OCI-LY7 (cell line): Measurements from ENCODE around the gene ACADSB. TPM values are rescaled to one million over a fixed set of nuclear protein-coding genes. Genes with fewer than 3 reads are reported as not detected.

ENCODE experiments used
- BruUV-seq: library from RNA; stranded (reverse); fragments of 400-500 nt; replicated peaks from 2 replicates; lab custom pipeline; 2021; lab: Mats Ljungman, UMichigan
- CTCF ChIA-PET: fragments of 300-600 bp; sonication (Branson Sonifier 250); formaldehyde crosslinking; loops from one replicate; lab custom pipeline; 2022; ENCODE audit warnings: antibody characterized with exemption; ENCODE audit not compliant: unreplicated experiment; lab: Charles Lee
- POLR2A ChIA-PET: fragments of 300-600 bp; sonication (Branson Sonifier 250); formaldehyde crosslinking; loops from one replicate; lab custom pipeline; 2022; ENCODE audit warnings: antibody characterized with exemption; lab: Charles Lee
- DNase-seq: peaks from one replicate; pipeline ENCODE4 v3.0.0-alpha.2; 2015; ENCODE audit warnings: low spot score
- H2AFZ ChIP-seq: fragments of 200-600 bp; sonication (generic), shearing (Covaris generic); 2 replicates; pipeline ENCODE4 v1.6.1; 2014; ENCODE audit warnings: mild to moderate bottlenecking, antibody characterized with exemption, low read length, moderate library complexity
- H3K27ac ChIP-seq: fragments of 200-600 bp; sonication (generic); 2 replicates; pipeline ENCODE4 v1.5.1; 2014; ENCODE audit warnings: mixed run types, low read depth, mild to moderate bottlenecking, moderate library complexity, low read length, inconsistent platforms; ENCODE audit not compliant: poor library complexity, severe bottlenecking
- H3K36me3 ChIP-seq: fragments of 200-600 bp; sonication (generic); 2 replicates; pipeline ENCODE4 v1.6.1; 2014; ENCODE audit warnings: mild to moderate bottlenecking, antibody characterized with exemption, low read length, moderate library complexity, mixed read lengths; ENCODE audit not compliant: insufficient read depth
- H3K4me1 ChIP-seq: fragments of 200-600 bp; sonication (generic); 2 replicates; pipeline ENCODE4 v1.5.1; 2014; ENCODE audit warnings: mild to moderate bottlenecking, low read length; ENCODE audit not compliant: insufficient read depth, poor library complexity, severe bottlenecking
- H3K4me2 ChIP-seq: fragments of 200-600 bp; sonication (generic); 2 replicates; pipeline ENCODE4 v1.6.1; 2014; ENCODE audit warnings: mild to moderate bottlenecking, low read length
- H3K4me3 ChIP-seq: fragments of 200-600 bp; sonication (generic); 2 replicates; pipeline ENCODE4 v1.5.1; 2014; ENCODE audit warnings: mild to moderate bottlenecking, low read depth, low read length; ENCODE audit not compliant: poor library complexity, severe bottlenecking
- H3K79me2 ChIP-seq: fragments of 200-600 bp; sonication (generic); 2 replicates; pipeline ENCODE4 v1.6.1; 2016; ENCODE audit warnings: low read depth, mild to moderate bottlenecking, low read length, moderate library complexity, mixed read lengths; ENCODE audit not compliant: insufficient read depth
- H3K9me2 ChIP-seq: fragments of 200-600 bp; sonication (generic); 2 replicates; pipeline ENCODE4 v1.6.1; 2016; ENCODE audit warnings: mild to moderate bottlenecking, low read length, mixed read lengths; ENCODE audit not compliant: insufficient read depth
- H3K9me3 ChIP-seq: fragments of 200-600 bp; sonication (generic); 2 replicates; pipeline ENCODE4 v1.6.1; 2014; ENCODE audit warnings: mild to moderate bottlenecking, mixed run types, low read length, mixed read lengths
- H4K20me1 ChIP-seq: fragments of 200-600 bp; sonication (generic); 2 replicates; pipeline ENCODE4 v1.6.1; 2014; ENCODE audit warnings: mild to moderate bottlenecking, antibody characterized with exemption, low read length, moderate library complexity, mixed read lengths; ENCODE audit not compliant: insufficient read depth
- CTCF ChIP-seq: fragments of 200-600 bp; sonication (generic); conservative IDR thresholded peaks from 2 replicates; pipeline ENCODE4 v1.5.1; 2014; ENCODE audit warnings: mild to moderate bottlenecking, antibody characterized with exemption, low read length, moderate library complexity, mixed read lengths
- EZH2phosphoT487 ChIP-seq: fragments of 200-600 bp; sonication (generic); IDR thresholded peaks from 2 replicates; pipeline ENCODE4 v1.6.1; 2018; ENCODE audit warnings: low read depth, borderline replicate concordance, mild to moderate bottlenecking, mixed run types, antibody characterized with exemption, low read length, moderate library complexity, mixed read lengths
- intact Hi-C: fragments of 100-400 bp; cut with micrococcal nuclease; formaldehyde crosslinking; loops from one replicate; pipeline ENCODE4 v1.10.0; 2022; ENCODE audit not compliant: unreplicated experiment
- total RNA-seq, 2 experiments: library from RNA; depleted of rRNA in 1 of 2; stranded (reverse); fragments of >200 nt in 1 of 2; shearing (Covaris generic) in 1 of 2; gene quantifications; 2 replicates each; pipeline ENCODE4 v1.2.3, GENCODE V29; 2014 to 2022

Gene ACADSB
- total RNA-seq, 2 experiments from 2014 or later: 3.7 to 14.7 TPM

- intact Hi-C loops: no loop called here
- no peak for TF ChIP-seq CTCF
- TF ChIP-seq EZH2phosphoT487: no peak
- H3K9me2 ChIP-seq: no peaks in the 10 kb centered on the region
- no peaks in the 10 kb centered on the region for H3K36me3 ChIP-seq
- no peaks in the 10 kb centered on the region for H3K9me3 ChIP-seq
- no peaks in the 10 kb centered on the region for H4K20me1 ChIP-seq
- H3K79me2 ChIP-seq: no peaks in the 10 kb centered on the region
- ChIA-PET CTCF (no interaction called here), POLR2A (no interaction called here)
- no peak overlapping the region for H3K4me3 ChIP-seq
- no peak overlapping the region for H3K4me2 ChIP-seq
- no TSS peak for BruUV-seq
- no peak for DNase-seq
- H2AFZ ChIP-seq: no peak overlapping the region
- no peak overlapping the region for H3K27ac ChIP-seq
- H3K4me1 ChIP-seq: peaks cover 5% of the 10 kb centered on the region
Measured at GRCh38 chr10:122974543-122975064, 34.2 kb upstream of the ACADSB start.

DNA sequence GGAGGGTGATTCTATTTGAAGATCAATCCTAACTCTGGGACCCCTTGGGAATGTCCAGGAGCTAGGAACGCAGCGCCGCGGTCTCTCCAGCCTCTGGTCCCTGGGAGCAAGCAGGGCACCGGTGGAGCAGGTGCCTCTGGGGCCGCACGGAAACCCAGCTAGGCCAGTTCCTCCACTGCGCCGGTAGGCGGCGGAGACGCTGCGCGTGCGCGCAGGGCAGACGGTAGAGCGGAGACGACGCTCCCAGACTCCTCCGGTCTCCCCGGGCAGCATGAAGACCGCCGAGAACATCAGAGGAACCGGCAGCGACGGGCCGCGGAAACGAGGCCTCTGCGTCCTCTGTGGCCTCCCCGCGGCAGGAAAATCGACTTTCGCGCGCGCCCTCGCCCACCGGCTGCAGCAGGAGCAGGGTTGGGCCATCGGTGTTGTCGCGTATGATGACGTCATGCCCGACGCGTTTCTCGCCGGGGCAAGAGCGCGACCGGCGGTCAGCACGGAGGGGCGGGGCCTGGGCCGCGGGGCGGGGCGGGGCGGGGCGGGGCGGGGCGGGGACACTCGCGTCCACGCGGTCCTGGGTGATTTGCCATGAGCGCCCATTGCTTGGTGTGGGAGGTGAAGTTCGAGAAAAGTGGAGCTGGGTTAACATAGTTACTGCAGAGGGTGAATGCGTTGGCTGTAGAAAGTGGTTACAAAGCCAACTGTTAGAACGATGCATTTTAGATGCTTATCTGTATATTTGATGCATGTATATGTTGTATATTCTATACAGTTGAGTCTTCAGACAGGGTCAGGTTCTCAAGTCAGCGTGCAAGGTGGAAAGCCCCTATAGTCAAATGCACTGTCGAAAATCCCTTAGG, 28.4 kb upstream of the ACADSB start, which contains the start of gene PSTK:
TSS of gene PSTK (plus strand) at position 193 of the 857 bp plus-strand sequence. CDS start at position 272, 79 bp downstream.
- BruUV-seq: TSS peak; percentile 91

More for the DNA sequence above, 28.4 kb upstream of the ACADSB start, which contains the start of gene PSTK:
- Histone ChIP-seq H3K27ac (peak within 1 kb of the TSS; percentile 73), H2AFZ (peak within 1 kb of the TSS; percentile 98), H3K9me2 (no peaks in the 10 kb centered on the region), H3K4me1 (peaks cover 16% of the 10 kb centered on the region), H3K79me2 (peaks cover 3% of the 10 kb centered on the region; the same call in 1 of the 2 replicates), H4K20me1 (no peaks in the 10 kb centered on the region), H3K9me3 (no peaks in the 10 kb centered on the region), H3K4me2 (peak within 1 kb of the TSS; percentile 100), H3K4me3 (peak within 1 kb of the TSS; percentile 72), H3K36me3 (peaks cover 8% of the 10 kb centered on the region; the same call in 1 of the 2 replicates)
- ChIA-PET POLR2A (interaction anchor here (0.6 to 2.0 kb wide), 11 partner anchors 23 to 1010 kb away, joined by 3 to 7 read pairs (median 4); partner anchors contain the start of genes ACADSB, BUB3, C10orf88 and IKZF5), CTCF (no interaction called here)
- TF ChIP-seq EZH2phosphoT487: no peak
- TF ChIP-seq CTCF: peak; percentile 74
- intact Hi-C loops: loop anchor here (1.0 kb wide), 2 partner anchors 26 to 28 kb away; partner anchors contain the start of genes C10orf88 and IKZF5
- peak; percentile 92 for DNase-seq
